GM12801 (cell line): ENCODE results near the gene HDGFL3.

ENCODE experiments used
- CTCF ChIP-seq: IDR thresholded peaks from one replicate; pipeline ENCODE4 v1.5.1; 2011; ENCODE audit warnings: control low read depth; ENCODE audit not compliant: insufficient read length; ENCODE audit errors: extremely low read depth

HDGFL3 gene

GRCh38 chr15:83219026-83219425 lies 11.4 kb upstream of the HDGFL3 start:
- TF ChIP-seq CTCF = no peak

GRCh38 chr15:83215306-83215705 lies 7.7 kb upstream of the HDGFL3 start:
- no peak for TF ChIP-seq CTCF

GRCh38 chr15:83210619-83211018 lies 3.0 kb upstream of the HDGFL3 start:
- no peak for TF ChIP-seq CTCF

GRCh38 chr15:83209333-83209732 lies 1.7 kb upstream of the HDGFL3 start:
- no peak for TF ChIP-seq CTCF

- TF ChIP-seq CTCF = no peak
These were observed 691 bp upstream of the HDGFL3 start for GRCh38 chr15:83208367-83208661.

- no peak for TF ChIP-seq CTCF
These were observed 489 bp downstream of the HDGFL3 start for GRCh38 chr15:83207009-83207659.

GRCh38 chr15:83206526-83207008 lies 1.1 kb downstream of the HDGFL3 start:
- TF ChIP-seq CTCF = no peak

GRCh38 chr15:83205725-83206324 lies 1.8 kb downstream of the HDGFL3 start:
- no peak for TF ChIP-seq CTCF
